Mucosa of stomach (tissue), 1 donor: ENCODE results near the gene UMOD.

Experiments
- H3K27me3 ChIP-seq: one replicate; pipeline ENCODE4 v1.7.0; 2013; ENCODE audit warnings: mild to moderate bottlenecking, low read length; ENCODE audit not compliant: control insufficient read depth, insufficient read depth
- H3K36me3 ChIP-seq: one replicate; pipeline ENCODE4 v1.7.0; 2013; ENCODE audit warnings: low read length; ENCODE audit not compliant: control insufficient read depth, insufficient read depth
- H3K4me1 ChIP-seq: one replicate; pipeline ENCODE4 v1.7.0; 2013; ENCODE audit warnings: mild to moderate bottlenecking, low read length; ENCODE audit not compliant: control insufficient read depth, insufficient read depth
- H3K4me3 ChIP-seq: one replicate; pipeline ENCODE4 v1.7.0; 2013; ENCODE audit warnings: low read length
- H3K9ac ChIP-seq: one replicate; pipeline ENCODE4 v1.7.0; 2013; ENCODE audit warnings: mild to moderate bottlenecking, low read length, moderate library complexity
- H3K9me3 ChIP-seq: one replicate; pipeline ENCODE4 v1.7.0; 2013; ENCODE audit warnings: mild to moderate bottlenecking, low read length, moderate library complexity; ENCODE audit not compliant: control insufficient read depth
- donor health status: Pancreatic carcinoma.

The UMOD gene

GRCh38 chr16:20352615-20353014 lies at the start of gene UMOD:
TSS of gene UMOD (minus strand) at chr16:20352715. CDS start at chr16:20350737, 1,978 bp downstream.
- Histone ChIP-seq H3K9ac (no peak within 1 kb of the TSS), H3K27me3 (no peaks in the 10 kb centered on the region), H3K36me3 (no peaks in the 10 kb centered on the region), H3K9me3 (no peaks in the 10 kb centered on the region), H3K4me1 (peaks cover 4% of the 10 kb centered on the region), H3K4me3 (no peak within 1 kb of the TSS)

DNA sequence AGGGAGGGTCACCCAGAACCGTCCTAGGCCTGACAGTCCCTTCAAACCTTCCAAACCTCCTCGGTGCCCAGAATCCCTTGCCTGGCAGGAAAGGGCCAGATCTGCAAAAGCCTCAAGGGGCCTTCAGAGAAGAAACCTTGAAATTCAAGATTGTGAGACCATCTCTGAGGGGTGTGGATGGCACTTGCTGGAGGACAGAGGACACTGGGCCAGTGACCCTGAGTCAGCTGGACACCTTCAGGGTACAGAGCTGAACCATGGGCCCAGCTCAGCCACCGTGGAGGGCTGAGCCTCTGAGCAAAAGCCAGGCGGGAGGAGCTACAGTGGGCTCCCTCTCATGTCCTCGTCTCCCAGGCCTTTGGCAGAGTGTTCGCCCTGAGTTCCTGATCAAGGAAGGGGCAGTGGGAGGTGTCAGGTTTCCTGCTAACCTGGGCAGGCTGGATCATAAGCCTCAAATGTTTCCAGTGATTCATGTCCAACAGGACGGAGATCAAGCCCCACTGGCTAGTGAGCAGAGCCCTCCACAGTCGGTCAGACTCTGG lies 49.0 kb upstream of the UMOD start:
- Histone ChIP-seq H3K9me3 (no peaks in the 10 kb centered on the region), H3K9ac (no peak overlapping the region), H3K4me3 (no peak overlapping the region), H3K4me1 (no peaks in the 10 kb centered on the region), H3K27me3 (no peaks in the 10 kb centered on the region), H3K36me3 (no peaks in the 10 kb centered on the region)

DNA sequence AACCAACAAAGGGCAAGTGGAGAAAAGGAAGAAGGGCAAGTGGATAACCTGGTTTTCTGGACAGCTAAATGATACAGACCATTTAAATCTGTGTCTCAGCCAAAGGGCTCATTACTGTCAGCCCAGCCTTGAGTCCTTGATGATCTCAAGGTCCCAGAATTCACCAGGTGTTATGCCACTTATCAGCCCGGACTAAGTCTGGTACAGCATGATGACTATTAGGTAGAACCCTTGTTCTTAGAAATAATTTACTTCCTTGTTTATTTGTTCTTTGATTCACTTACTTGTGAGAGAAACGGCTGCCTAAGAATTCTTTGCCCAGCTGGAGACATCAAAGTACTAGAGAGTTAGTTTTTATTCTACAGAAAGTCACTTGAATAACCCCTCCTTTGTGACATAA lies 48.6 kb upstream of the UMOD start:
- Histone ChIP-seq H3K27me3 (no peaks in the 10 kb centered on the region), H3K36me3 (no peaks in the 10 kb centered on the region), H3K9ac (no peak overlapping the region), H3K4me1 (no peaks in the 10 kb centered on the region), H3K9me3 (no peaks in the 10 kb centered on the region), H3K4me3 (no peak overlapping the region)

DNA sequence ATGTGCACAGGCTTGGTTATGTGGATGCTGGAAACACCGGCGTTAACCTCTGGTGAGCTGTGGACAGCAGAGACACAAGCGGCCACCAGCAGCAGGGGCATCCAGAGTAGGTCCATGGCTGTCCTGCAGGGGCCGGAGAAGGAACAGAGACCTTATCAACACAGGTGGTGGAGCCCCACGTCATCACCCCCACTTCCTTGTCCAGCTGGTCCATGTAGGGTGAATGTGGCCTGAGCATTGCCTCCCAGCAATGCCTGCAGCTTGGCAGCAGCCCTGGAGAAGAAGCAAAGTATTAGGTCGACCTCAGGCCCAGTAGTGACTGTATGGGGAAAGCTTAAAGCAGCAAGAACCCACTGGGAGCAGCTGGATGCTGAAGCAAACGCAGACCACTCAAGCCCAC lies 46.7 kb upstream of the UMOD start:
- H3K9ac ChIP-seq: no peak overlapping the region
- H3K27me3 ChIP-seq: no peaks in the 10 kb centered on the region
- no peak overlapping the region for H3K4me3 ChIP-seq
- no peaks in the 10 kb centered on the region for H3K36me3 ChIP-seq
- H3K9me3 ChIP-seq: no peaks in the 10 kb centered on the region
- no peaks in the 10 kb centered on the region for H3K4me1 ChIP-seq

- Histone ChIP-seq H3K4me3 (no peak overlapping the region), H3K4me1 (no peaks in the 10 kb centered on the region), H3K27me3 (no peaks in the 10 kb centered on the region), H3K36me3 (no peaks in the 10 kb centered on the region), H3K9ac (no peak overlapping the region), H3K9me3 (no peaks in the 10 kb centered on the region)
Observed at GRCh38 chr16:20398603-20399002, 46.1 kb upstream of the UMOD start.

- no peaks in the 10 kb centered on the region for H3K4me1 ChIP-seq
- no peaks in the 10 kb centered on the region for H3K36me3 ChIP-seq
- H3K4me3 ChIP-seq: no peak overlapping the region
- H3K9ac ChIP-seq: no peak overlapping the region
- H3K27me3 ChIP-seq: no peaks in the 10 kb centered on the region
- H3K9me3 ChIP-seq: no peaks in the 10 kb centered on the region
Observed at GRCh38 chr16:20397468-20398074, 45.1 kb upstream of the UMOD start.

DNA sequence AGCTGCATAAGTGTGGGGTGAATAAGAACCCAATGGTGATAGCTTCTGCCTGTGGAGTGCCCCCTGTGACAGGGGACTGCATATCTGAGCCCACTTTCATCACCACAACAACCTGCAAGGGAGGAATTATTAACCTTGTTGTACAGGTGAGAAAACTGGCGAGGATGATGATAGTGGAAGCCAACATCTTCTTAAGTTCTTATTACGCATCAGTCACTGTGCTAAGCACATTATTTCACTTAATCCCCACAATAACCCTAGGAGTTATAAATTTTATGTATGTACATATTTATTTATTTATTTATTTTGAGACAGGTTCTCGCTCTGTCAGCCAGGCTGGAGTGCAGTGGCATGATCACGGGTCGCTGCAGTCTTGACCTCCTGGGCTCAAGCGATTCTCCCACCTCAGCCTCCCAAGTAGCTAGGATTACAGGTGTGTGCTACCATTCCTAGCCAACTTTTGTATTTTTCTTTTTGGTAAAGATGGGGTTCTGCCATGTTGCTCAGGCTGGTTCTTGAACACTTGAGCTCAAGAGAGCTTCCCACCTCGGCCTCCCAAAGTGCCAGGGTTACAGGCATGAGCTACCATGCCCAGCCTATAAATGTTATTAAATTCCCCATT lies 44.4 kb upstream of the UMOD start:
- Histone ChIP-seq H3K9me3 (no peaks in the 10 kb centered on the region), H3K4me1 (no peaks in the 10 kb centered on the region), H3K9ac (no peak overlapping the region), H3K4me3 (no peak overlapping the region), H3K36me3 (no peaks in the 10 kb centered on the region), H3K27me3 (no peaks in the 10 kb centered on the region)

- Histone ChIP-seq H3K4me3 (no peak overlapping the region), H3K4me1 (no peaks in the 10 kb centered on the region), H3K27me3 (no peaks in the 10 kb centered on the region), H3K9ac (no peak overlapping the region), H3K9me3 (no peaks in the 10 kb centered on the region), H3K36me3 (no peaks in the 10 kb centered on the region)
Observed at GRCh38 chr16:20395946-20396345, 43.4 kb upstream of the UMOD start.

DNA sequence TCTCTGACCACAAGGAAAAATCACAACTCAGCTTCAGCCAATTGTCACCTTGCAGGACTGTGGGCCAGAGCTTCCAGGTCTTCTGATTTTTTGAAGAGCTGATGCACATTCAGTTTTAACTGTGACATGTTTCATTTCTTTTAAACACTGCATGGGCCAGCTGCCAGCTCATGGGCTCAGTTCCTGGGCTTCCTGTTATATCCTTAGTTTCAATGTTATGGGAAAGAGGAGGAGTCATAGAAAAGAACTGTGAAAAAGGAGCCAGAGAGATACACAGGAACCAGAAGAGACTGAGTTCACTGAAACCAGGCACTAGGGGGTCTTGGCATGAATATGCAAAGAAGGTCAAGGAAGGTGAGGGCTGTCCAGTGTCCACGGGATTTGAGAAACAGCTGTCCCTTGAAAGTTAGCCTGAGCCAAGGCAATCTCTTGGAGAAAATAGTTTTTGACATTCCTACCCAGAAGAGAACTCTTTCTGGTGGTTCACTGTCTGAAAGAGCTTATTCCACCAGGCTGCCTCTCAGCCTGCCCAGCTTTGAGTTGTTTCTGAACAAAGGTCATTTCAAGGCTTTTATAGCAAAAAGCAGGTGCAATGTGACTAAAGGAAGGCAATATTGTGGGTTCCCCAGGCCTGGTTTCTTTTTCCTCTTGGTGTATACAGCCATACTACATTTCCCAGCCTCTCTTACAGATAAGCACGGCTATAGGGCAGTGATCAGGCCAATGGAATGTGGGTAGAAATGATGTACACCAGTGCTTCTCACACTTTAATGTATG lies 41.5 kb upstream of the UMOD start:
- Histone ChIP-seq H3K9me3 (no peaks in the 10 kb centered on the region), H3K9ac (no peak overlapping the region), H3K4me3 (no peak overlapping the region), H3K36me3 (no peaks in the 10 kb centered on the region), H3K4me1 (no peaks in the 10 kb centered on the region), H3K27me3 (no peaks in the 10 kb centered on the region)

GRCh38 chr16:20391045-20391444 lies 38.5 kb upstream of the UMOD start:
- H3K4me1 ChIP-seq: peaks cover 3% of the 10 kb centered on the region
- no peaks in the 10 kb centered on the region for H3K36me3 ChIP-seq
- H3K9me3 ChIP-seq: no peaks in the 10 kb centered on the region

DNA sequence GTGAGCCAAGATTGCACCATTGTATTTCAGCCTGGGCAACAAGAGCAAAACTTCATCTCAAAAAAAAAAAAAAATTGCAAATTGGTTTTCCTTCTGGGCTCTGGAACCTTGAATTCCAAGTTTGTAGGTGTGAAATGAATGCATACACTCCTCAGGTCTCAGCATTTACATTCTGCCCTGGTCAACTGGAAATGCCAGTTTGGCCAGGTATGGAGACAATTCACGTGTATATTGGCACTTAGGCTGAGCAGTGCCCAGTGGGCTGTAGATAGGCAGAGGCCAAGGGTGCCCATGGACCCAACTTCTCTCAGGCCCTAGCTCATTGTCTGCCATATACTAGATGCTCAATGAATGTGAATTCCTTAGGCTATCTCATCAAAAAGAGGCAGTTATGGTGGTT lies 36.3 kb upstream of the UMOD start:
- Histone ChIP-seq H3K4me1 (peaks cover 5% of the 10 kb centered on the region), H3K9ac (no peak overlapping the region), H3K36me3 (no peaks in the 10 kb centered on the region), H3K27me3 (peaks cover 8% of the 10 kb centered on the region), H3K4me3 (no peak overlapping the region), H3K9me3 (no peaks in the 10 kb centered on the region)

More at GRCh38 chr16:20391045-20391444, 38.5 kb upstream of the UMOD start:
- Histone ChIP-seq H3K4me3 (no peak overlapping the region), H3K9ac (no peak overlapping the region), H3K27me3 (peaks cover 6% of the 10 kb centered on the region)

DNA sequence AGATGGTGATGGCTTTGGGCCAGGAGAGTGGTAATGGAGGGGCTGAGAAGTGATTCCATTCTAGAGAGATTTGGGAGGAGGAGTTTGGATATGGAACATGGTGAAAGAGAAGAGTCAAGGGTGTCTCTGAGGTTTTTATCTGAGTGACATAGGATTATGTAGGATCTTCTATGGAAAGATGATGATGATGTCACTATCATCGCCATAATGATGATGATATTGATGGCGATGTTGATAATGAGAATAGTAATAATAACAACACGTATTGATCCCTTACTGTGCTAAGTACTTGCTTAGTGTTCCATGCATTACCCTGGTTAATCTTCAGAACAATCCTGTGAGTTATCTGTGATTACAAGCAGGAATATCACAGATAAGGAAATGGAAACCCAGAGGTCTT lies 35.5 kb upstream of the UMOD start:
- H3K4me3 ChIP-seq: no peak overlapping the region
- H3K4me1 ChIP-seq: peaks cover 5% of the 10 kb centered on the region
- peaks cover 8% of the 10 kb centered on the region for H3K27me3 ChIP-seq
- no peaks in the 10 kb centered on the region for H3K36me3 ChIP-seq
- no peaks in the 10 kb centered on the region for H3K9me3 ChIP-seq
- no peak overlapping the region for H3K9ac ChIP-seq
